Erythroblast (primary cell): ENCODE data around the gene PER1.

ENCODE experiments used
- GATA1 ChIP-seq: IDR thresholded peaks from 2 replicates; pipeline ENCODE4 v1.6.1; 2011; ENCODE audit warnings: low read depth, mild to moderate bottlenecking, control low read depth, low read length, moderate library complexity
- POLR2A ChIP-seq: IDR thresholded peaks from 2 replicates; pipeline ENCODE4 v1.6.1; 2011; ENCODE audit warnings: mild to moderate bottlenecking, low read length

- no peak for TF ChIP-seq POLR2A
- TF ChIP-seq GATA1 = no peak
These were observed 4.9 kb downstream of the PER1 start for GRCh38 chr17:8147141-8147804.
